GM12878 (cell line): ENCODE data around the gene AKAP17A. TPM values are rescaled to one million over a fixed set of nuclear protein-coding genes. Genes with fewer than 3 reads are reported as not detected.

ENCODE experiments used
- BRCA1 ChIP-seq: IDR thresholded peaks from 2 replicates; pipeline ENCODE4 v1.6.1; 2011; ENCODE audit warnings: low read depth, low read length, improper control_type of control experiment
- CREB1 ChIP-seq: IDR thresholded peaks from 2 replicates; pipeline ENCODE4 v1.6.1; 2012; ENCODE audit warnings: low read depth, mild to moderate bottlenecking, inconsistent platforms
- EED ChIP-seq: sonication (generic); IDR thresholded peaks from 2 replicates; pipeline ENCODE4 v1.6.1; 2016; ENCODE audit warnings: antibody characterized with exemption, low read depth
- EZH2 ChIP-seq: IDR thresholded peaks from 2 replicates; pipeline ENCODE4 v1.6.1; 2012; ENCODE audit warnings: low read depth, mild to moderate bottlenecking, control low read depth, inconsistent platforms, low read length, borderline replicate concordance; ENCODE audit not compliant: control insufficient read depth
- MEF2A ChIP-seq: IDR thresholded peaks from 2 replicates; pipeline ENCODE4 v1.6.1; 2011; ENCODE audit warnings: low read depth, mild to moderate bottlenecking, low read length, moderate library complexity; ENCODE audit not compliant: insufficient read depth
- MTA3 ChIP-seq: IDR thresholded peaks from 2 replicates; pipeline ENCODE4 v1.6.1; 2012; ENCODE audit warnings: low read length, inconsistent platforms, borderline replicate concordance
- NFYB ChIP-seq: IDR thresholded peaks from 2 replicates; pipeline ENCODE4 v1.6.1; 2011; ENCODE audit warnings: low read depth, mild to moderate bottlenecking, low read length, improper control_type of control experiment, moderate library complexity; ENCODE audit not compliant: insufficient read depth
- SMAD5 ChIP-seq: IDR thresholded peaks from 2 replicates; pipeline ENCODE4 v1.6.1; 2016; ENCODE audit warnings: antibody characterized with exemption, low read depth
- ZBTB11 ChIP-seq: fragments of 450-650 bp; formaldehyde crosslinking; IDR thresholded peaks from 2 replicates; pipeline ENCODE4 v1.5.0; 2022; ENCODE audit warnings: mild to moderate bottlenecking, missing genetic modification characterization
- polyA plus RNA-seq, 11 experiments: library from polyadenylated mRNA; depleted of rRNA in 4 of 11; unstranded in 6 of 11; stranded (reverse) in 5 of 11; fragments of >200 nt; fragmentation: Nextera tagmentation in 4 of 11; fragmentation: Illumina TruSeq in 1 of 11; extraction: Ambion mirVana in 4 of 11; extraction: Trizol in 1 of 11; gene quantifications; 1 replicate in 1 of 11; 2 replicates in 10 of 11; pipeline versions ENCODE4 v1.2.1 to v1.2.3, GENCODE V29; 2011 to 2016; ENCODE audit warnings: inconsistent platforms in 2 of 11, missing spikeins in 2 of 11, low read depth in 1 of 11
- total RNA-seq, 4 experiments: library from RNA; depleted of rRNA in 3 of 4; stranded (reverse); fragments of >200 nt in 3 of 4; fragmentation: Illumina TruSeq in 1 of 4; extraction: Trizol in 1 of 4; gene quantifications; 2 replicates each; pipeline versions ENCODE4 v1.2.1 to v1.2.3, GENCODE V29; 2013 to 2021
- TF ChIP-seq, protein P1 (sequence below): IDR thresholded peaks from 2 replicates; pipeline ENCODE4 v1.6.1; 2012; ENCODE audit warnings: low read depth, low read length, improper control_type of control experiment
- TF ChIP-seq, protein P2 (sequence below): fragments of 450-650 bp; IDR thresholded peaks from 2 replicates; pipeline ENCODE4 v1.6.1; 2016; ENCODE audit warnings: mild to moderate bottlenecking, moderate library complexity, borderline replicate concordance
- TF ChIP-seq, protein P3 (sequence below): IDR thresholded peaks from 2 replicates; pipeline ENCODE4 v1.6.1; 2012; ENCODE audit warnings: improper control_type of control experiment, low read depth, low read length; ENCODE audit not compliant: insufficient replicate concordance
- TF ChIP-seq, protein P4 (sequence below): IDR thresholded peaks from 2 replicates; pipeline ENCODE4 v1.6.1; 2011; ENCODE audit warnings: borderline replicate concordance, low read depth, mild to moderate bottlenecking, moderate library complexity, low read length; ENCODE audit not compliant: insufficient read depth, poor library complexity, severe bottlenecking

Gene AKAP17A
- total and polyA plus RNA-seq, 10 of the 15 experiments (the other 5 are each of a cell fraction or from before 2014, with no cell fraction given), result 3.0 to 55.8 (median 25.5) TPM

- TF ChIP-seq EED, result peak; percentile 87
- no peak for TF ChIP-seq BRCA1
- no peak for TF ChIP-seq NFYB
- TF ChIP-seq, protein P1, sequence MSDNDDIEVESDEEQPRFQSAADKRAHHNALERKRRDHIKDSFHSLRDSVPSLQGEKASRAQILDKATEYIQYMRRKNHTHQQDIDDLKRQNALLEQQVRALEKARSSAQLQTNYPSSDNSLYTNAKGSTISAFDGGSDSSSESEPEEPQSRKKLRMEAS, result no peak
- TF ChIP-seq, protein P2, sequence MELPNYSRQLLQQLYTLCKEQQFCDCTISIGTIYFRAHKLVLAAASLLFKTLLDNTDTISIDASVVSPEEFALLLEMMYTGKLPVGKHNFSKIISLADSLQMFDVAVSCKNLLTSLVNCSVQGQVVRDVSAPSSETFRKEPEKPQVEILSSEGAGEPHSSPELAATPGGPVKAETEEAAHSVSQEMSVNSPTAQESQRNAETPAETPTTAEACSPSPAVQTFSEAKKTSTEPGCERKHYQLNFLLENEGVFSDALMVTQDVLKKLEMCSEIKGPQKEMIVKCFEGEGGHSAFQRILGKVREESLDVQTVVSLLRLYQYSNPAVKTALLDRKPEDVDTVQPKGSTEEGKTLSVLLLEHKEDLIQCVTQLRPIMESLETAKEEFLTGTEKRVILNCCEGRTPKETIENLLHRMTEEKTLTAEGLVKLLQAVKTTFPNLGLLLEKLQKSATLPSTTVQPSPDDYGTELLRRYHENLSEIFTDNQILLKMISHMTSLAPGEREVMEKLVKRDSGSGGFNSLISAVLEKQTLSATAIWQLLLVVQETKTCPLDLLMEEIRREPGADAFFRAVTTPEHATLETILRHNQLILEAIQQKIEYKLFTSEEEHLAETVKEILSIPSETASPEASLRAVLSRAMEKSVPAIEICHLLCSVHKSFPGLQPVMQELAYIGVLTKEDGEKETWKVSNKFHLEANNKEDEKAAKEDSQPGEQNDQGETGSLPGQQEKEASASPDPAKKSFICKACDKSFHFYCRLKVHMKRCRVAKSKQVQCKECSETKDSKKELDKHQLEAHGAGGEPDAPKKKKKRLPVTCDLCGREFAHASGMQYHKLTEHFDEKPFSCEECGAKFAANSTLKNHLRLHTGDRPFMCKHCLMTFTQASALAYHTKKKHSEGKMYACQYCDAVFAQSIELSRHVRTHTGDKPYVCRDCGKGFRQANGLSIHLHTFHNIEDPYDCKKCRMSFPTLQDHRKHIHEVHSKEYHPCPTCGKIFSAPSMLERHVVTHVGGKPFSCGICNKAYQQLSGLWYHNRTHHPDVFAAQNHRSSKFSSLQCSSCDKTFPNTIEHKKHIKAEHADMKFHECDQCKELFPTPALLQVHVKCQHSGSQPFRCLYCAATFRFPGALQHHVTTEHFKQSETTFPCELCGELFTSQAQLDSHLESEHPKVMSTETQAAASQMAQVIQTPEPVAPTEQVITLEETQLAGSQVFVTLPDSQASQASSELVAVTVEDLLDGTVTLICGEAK, result no peak
- no peak for TF ChIP-seq EZH2
- TF ChIP-seq, protein P3, sequence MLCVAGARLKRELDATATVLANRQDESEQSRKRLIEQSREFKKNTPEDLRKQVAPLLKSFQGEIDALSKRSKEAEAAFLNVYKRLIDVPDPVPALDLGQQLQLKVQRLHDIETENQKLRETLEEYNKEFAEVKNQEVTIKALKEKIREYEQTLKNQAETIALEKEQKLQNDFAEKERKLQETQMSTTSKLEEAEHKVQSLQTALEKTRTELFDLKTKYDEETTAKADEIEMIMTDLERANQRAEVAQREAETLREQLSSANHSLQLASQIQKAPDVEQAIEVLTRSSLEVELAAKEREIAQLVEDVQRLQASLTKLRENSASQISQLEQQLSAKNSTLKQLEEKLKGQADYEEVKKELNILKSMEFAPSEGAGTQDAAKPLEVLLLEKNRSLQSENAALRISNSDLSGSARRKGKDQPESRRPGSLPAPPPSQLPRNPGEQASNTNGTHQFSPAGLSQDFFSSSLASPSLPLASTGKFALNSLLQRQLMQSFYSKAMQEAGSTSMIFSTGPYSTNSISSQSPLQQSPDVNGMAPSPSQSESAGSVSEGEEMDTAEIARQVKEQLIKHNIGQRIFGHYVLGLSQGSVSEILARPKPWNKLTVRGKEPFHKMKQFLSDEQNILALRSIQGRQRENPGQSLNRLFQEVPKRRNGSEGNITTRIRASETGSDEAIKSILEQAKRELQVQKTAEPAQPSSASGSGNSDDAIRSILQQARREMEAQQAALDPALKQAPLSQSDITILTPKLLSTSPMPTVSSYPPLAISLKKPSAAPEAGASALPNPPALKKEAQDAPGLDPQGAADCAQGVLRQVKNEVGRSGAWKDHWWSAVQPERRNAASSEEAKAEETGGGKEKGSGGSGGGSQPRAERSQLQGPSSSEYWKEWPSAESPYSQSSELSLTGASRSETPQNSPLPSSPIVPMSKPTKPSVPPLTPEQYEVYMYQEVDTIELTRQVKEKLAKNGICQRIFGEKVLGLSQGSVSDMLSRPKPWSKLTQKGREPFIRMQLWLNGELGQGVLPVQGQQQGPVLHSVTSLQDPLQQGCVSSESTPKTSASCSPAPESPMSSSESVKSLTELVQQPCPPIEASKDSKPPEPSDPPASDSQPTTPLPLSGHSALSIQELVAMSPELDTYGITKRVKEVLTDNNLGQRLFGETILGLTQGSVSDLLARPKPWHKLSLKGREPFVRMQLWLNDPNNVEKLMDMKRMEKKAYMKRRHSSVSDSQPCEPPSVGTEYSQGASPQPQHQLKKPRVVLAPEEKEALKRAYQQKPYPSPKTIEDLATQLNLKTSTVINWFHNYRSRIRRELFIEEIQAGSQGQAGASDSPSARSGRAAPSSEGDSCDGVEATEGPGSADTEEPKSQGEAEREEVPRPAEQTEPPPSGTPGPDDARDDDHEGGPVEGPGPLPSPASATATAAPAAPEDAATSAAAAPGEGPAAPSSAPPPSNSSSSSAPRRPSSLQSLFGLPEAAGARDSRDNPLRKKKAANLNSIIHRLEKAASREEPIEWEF, result no peak
- TF ChIP-seq MEF2A, result peak; percentile 79
- TF ChIP-seq SMAD5, result no peak
- peak; percentile 91 for TF ChIP-seq CREB1
- no peak for TF ChIP-seq ZBTB11
- TF ChIP-seq, protein P4, sequence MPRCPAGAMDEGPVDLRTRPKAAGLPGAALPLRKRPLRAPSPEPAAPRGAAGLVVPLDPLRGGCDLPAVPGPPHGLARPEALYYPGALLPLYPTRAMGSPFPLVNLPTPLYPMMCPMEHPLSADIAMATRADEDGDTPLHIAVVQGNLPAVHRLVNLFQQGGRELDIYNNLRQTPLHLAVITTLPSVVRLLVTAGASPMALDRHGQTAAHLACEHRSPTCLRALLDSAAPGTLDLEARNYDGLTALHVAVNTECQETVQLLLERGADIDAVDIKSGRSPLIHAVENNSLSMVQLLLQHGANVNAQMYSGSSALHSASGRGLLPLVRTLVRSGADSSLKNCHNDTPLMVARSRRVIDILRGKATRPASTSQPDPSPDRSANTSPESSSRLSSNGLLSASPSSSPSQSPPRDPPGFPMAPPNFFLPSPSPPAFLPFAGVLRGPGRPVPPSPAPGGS, result no peak
- peak; percentile 64; the same call in 1 of the 2 replicates for TF ChIP-seq MTA3
Observed at GRCh38 chrX:1582686-1583437, 8.5 kb upstream of the AKAP17A start (continued).
